OCI-LY7 (cell line): Measurements from ENCODE around the gene DICER1. TPM values are rescaled to one million over a fixed set of nuclear protein-coding genes. Genes with fewer than 3 reads are reported as not detected.

ENCODE experiments used
- BruUV-seq: library from RNA; stranded (reverse); fragments of 400-500 nt; replicated peaks from 2 replicates; lab custom pipeline; 2021; lab: Mats Ljungman, UMichigan
- CTCF ChIA-PET: fragments of 300-600 bp; sonication (Branson Sonifier 250); formaldehyde crosslinking; loops from one replicate; lab custom pipeline; 2022; ENCODE audit warnings: antibody characterized with exemption; ENCODE audit not compliant: unreplicated experiment; lab: Charles Lee
- POLR2A ChIA-PET: fragments of 300-600 bp; sonication (Branson Sonifier 250); formaldehyde crosslinking; loops from one replicate; lab custom pipeline; 2022; ENCODE audit warnings: antibody characterized with exemption; lab: Charles Lee
- DNase-seq: peaks from one replicate; pipeline ENCODE4 v3.0.0-alpha.2; 2015; ENCODE audit warnings: low spot score
- H2AFZ ChIP-seq: fragments of 200-600 bp; sonication (generic), shearing (Covaris generic); 2 replicates; pipeline ENCODE4 v1.6.1; 2014; ENCODE audit warnings: mild to moderate bottlenecking, antibody characterized with exemption, low read length, moderate library complexity
- H3K27ac ChIP-seq: fragments of 200-600 bp; sonication (generic); 2 replicates; pipeline ENCODE4 v1.5.1; 2014; ENCODE audit warnings: mixed run types, low read depth, mild to moderate bottlenecking, moderate library complexity, low read length, inconsistent platforms; ENCODE audit not compliant: poor library complexity, severe bottlenecking
- H3K36me3 ChIP-seq: fragments of 200-600 bp; sonication (generic); 2 replicates; pipeline ENCODE4 v1.6.1; 2014; ENCODE audit warnings: mild to moderate bottlenecking, antibody characterized with exemption, low read length, moderate library complexity, mixed read lengths; ENCODE audit not compliant: insufficient read depth
- H3K4me1 ChIP-seq: fragments of 200-600 bp; sonication (generic); 2 replicates; pipeline ENCODE4 v1.5.1; 2014; ENCODE audit warnings: mild to moderate bottlenecking, low read length; ENCODE audit not compliant: insufficient read depth, poor library complexity, severe bottlenecking
- H3K4me2 ChIP-seq: fragments of 200-600 bp; sonication (generic); 2 replicates; pipeline ENCODE4 v1.6.1; 2014; ENCODE audit warnings: mild to moderate bottlenecking, low read length
- H3K4me3 ChIP-seq: fragments of 200-600 bp; sonication (generic); 2 replicates; pipeline ENCODE4 v1.5.1; 2014; ENCODE audit warnings: mild to moderate bottlenecking, low read depth, low read length; ENCODE audit not compliant: poor library complexity, severe bottlenecking
- H3K79me2 ChIP-seq: fragments of 200-600 bp; sonication (generic); 2 replicates; pipeline ENCODE4 v1.6.1; 2016; ENCODE audit warnings: low read depth, mild to moderate bottlenecking, low read length, moderate library complexity, mixed read lengths; ENCODE audit not compliant: insufficient read depth
- H3K9me2 ChIP-seq: fragments of 200-600 bp; sonication (generic); 2 replicates; pipeline ENCODE4 v1.6.1; 2016; ENCODE audit warnings: mild to moderate bottlenecking, low read length, mixed read lengths; ENCODE audit not compliant: insufficient read depth
- H3K9me3 ChIP-seq: fragments of 200-600 bp; sonication (generic); 2 replicates; pipeline ENCODE4 v1.6.1; 2014; ENCODE audit warnings: mild to moderate bottlenecking, mixed run types, low read length, mixed read lengths
- H4K20me1 ChIP-seq: fragments of 200-600 bp; sonication (generic); 2 replicates; pipeline ENCODE4 v1.6.1; 2014; ENCODE audit warnings: mild to moderate bottlenecking, antibody characterized with exemption, low read length, moderate library complexity, mixed read lengths; ENCODE audit not compliant: insufficient read depth
- CTCF ChIP-seq: fragments of 200-600 bp; sonication (generic); conservative IDR thresholded peaks from 2 replicates; pipeline ENCODE4 v1.5.1; 2014; ENCODE audit warnings: mild to moderate bottlenecking, antibody characterized with exemption, low read length, moderate library complexity, mixed read lengths
- EZH2phosphoT487 ChIP-seq: fragments of 200-600 bp; sonication (generic); IDR thresholded peaks from 2 replicates; pipeline ENCODE4 v1.6.1; 2018; ENCODE audit warnings: low read depth, borderline replicate concordance, mild to moderate bottlenecking, mixed run types, antibody characterized with exemption, low read length, moderate library complexity, mixed read lengths
- intact Hi-C: fragments of 100-400 bp; cut with micrococcal nuclease; formaldehyde crosslinking; loops from one replicate; pipeline ENCODE4 v1.10.0; 2022; ENCODE audit not compliant: unreplicated experiment
- total RNA-seq, 2 experiments: library from RNA; depleted of rRNA in 1 of 2; stranded (reverse); fragments of >200 nt in 1 of 2; shearing (Covaris generic) in 1 of 2; gene quantifications; 2 replicates each; pipeline ENCODE4 v1.2.3, GENCODE V29; 2014 to 2022

DICER1 gene
- total RNA-seq, 2 experiments from 2014 or later, result 60.3 to 62.2 TPM

GRCh38 chr14:95068080-95068479 is 89.2 kb downstream of the DICER1 start:
- no peak overlapping the region for H3K4me3 ChIP-seq
- no peak overlapping the region for H3K27ac ChIP-seq
- no peak overlapping the region for H2AFZ ChIP-seq
- no peaks in the 10 kb centered on the region for H3K4me1 ChIP-seq
- H4K20me1 ChIP-seq, result no peaks in the 10 kb centered on the region
- H3K36me3 ChIP-seq, result no peaks in the 10 kb centered on the region
- ChIA-PET POLR2A (interaction anchor here (1.2 kb wide), 1 partner anchor 13 kb away, joined by 3 read pairs; no protein-coding TSS in a partner anchor), CTCF (no interaction called here)
- intact Hi-C loops, result no loop called here
- H3K9me2 ChIP-seq, result no peaks in the 10 kb centered on the region
- H3K9me3 ChIP-seq, result no peaks in the 10 kb centered on the region
- TF ChIP-seq EZH2phosphoT487 (no peak), CTCF (no peak)
- H3K4me2 ChIP-seq, result no peak overlapping the region
- DNase-seq, result no peak
- BruUV-seq, result no TSS peak
- H3K79me2 ChIP-seq, result no peaks in the 10 kb centered on the region

- no peak overlapping the region for H2AFZ ChIP-seq
- H3K4me3 ChIP-seq, result no peak overlapping the region
- no TSS peak for BruUV-seq
- H3K4me2 ChIP-seq, result no peak overlapping the region
- H4K20me1 ChIP-seq, result no peaks in the 10 kb centered on the region
- H3K79me2 ChIP-seq, result no peaks in the 10 kb centered on the region
- ChIA-PET CTCF (no interaction called here), POLR2A (no interaction called here)
- no peaks in the 10 kb centered on the region for H3K9me3 ChIP-seq
- DNase-seq, result no peak
- intact Hi-C loops, result no loop called here
- H3K27ac ChIP-seq, result no peak overlapping the region
- TF ChIP-seq EZH2phosphoT487 (no peak), CTCF (no peak)
- no peaks in the 10 kb centered on the region for H3K9me2 ChIP-seq
- no peaks in the 10 kb centered on the region for H3K36me3 ChIP-seq
- no peaks in the 10 kb centered on the region for H3K4me1 ChIP-seq
Observed at GRCh38 chr14:95067526-95067925, 89.8 kb downstream of the DICER1 start.

- no TSS peak for BruUV-seq
- H3K27ac ChIP-seq, result no peak overlapping the region
- CTCF ChIA-PET, result no interaction called here
- H3K36me3 ChIP-seq, result no peaks in the 10 kb centered on the region
- no peak for TF ChIP-seq EZH2phosphoT487
- no peak for TF ChIP-seq CTCF
- no peak overlapping the region for H2AFZ ChIP-seq
- no peaks in the 10 kb centered on the region for H4K20me1 ChIP-seq
- H3K4me1 ChIP-seq, result no peaks in the 10 kb centered on the region
- H3K4me2 ChIP-seq, result no peak overlapping the region
- no peaks in the 10 kb centered on the region for H3K9me3 ChIP-seq
- no peaks in the 10 kb centered on the region for H3K79me2 ChIP-seq
- POLR2A ChIA-PET, result no interaction called here
- intact Hi-C loops, result no loop called here
- no peak for DNase-seq
- H3K9me2 ChIP-seq, result no peaks in the 10 kb centered on the region
- no peak overlapping the region for H3K4me3 ChIP-seq
Observed at GRCh38 chr14:95066427-95066986, 90.8 kb downstream of the DICER1 start.
